Activated T-cell treated with anti-CD3 and anti-CD28 coated beads for 24 hours (primary cell): ENCODE data around the gene NPTX1.

ENCODE experiments used
- DNase-seq: peaks from one replicate; pipeline ENCODE4 v3.0.0-alpha.2; 2020; ENCODE audit warnings: low read depth

Gene NPTX1

GRCh38 chr17:80459234-80459633 lies 17.2 kb downstream of the NPTX1 start:
- DNase-seq: no peak

DNA sequence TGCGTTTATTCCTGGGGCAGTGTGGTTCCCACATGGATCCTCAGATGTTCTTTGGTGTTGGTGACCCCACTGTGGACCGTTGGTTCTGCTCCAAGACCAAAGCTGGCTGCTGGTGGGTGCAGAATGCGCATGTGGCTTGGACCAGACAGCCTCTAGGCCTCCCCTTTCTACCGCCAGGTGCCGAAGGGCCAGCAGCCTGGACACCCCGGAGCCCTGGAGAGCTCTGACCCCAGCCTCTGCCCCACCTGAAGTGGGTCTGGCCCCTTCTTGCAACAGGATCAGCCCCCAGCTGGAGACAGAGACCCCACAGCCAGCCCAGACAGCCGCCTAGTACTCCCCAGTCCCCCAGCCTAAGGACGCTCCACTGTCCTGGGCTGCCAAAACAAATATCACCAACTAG lies 18.4 kb downstream of the NPTX1 start:
- no peak for DNase-seq

DNA sequence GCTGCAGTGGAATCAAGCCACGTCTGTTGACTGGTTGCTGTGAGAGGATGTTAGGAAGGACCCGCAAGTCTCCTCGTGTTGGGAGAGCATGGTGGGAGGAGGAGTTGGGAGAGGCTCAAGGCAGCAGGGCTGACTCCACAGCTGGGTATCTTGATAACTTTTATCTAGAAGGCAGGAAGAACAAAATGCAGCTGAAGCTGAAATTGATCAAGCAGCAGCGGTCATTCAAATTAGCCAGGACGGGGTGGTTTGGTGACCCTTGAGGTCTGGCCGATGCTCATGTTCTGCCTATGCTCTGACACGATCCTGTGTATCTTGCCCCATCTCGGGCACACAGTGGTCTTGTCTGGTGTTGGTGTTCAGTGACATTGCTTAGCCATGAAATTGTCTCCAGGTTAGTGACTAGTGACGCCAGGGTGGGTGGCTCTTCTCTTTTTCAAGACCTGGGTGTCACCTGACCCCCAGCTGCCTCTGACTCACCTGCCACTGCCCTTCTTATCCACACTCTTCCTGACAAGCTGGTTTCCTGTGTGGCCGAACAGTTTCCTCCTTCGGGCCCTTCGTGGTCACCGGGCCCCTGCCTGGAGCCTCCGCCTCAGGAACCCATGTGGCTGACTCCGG lies 19.1 kb downstream of the NPTX1 start:
- no peak for DNase-seq

DNA sequence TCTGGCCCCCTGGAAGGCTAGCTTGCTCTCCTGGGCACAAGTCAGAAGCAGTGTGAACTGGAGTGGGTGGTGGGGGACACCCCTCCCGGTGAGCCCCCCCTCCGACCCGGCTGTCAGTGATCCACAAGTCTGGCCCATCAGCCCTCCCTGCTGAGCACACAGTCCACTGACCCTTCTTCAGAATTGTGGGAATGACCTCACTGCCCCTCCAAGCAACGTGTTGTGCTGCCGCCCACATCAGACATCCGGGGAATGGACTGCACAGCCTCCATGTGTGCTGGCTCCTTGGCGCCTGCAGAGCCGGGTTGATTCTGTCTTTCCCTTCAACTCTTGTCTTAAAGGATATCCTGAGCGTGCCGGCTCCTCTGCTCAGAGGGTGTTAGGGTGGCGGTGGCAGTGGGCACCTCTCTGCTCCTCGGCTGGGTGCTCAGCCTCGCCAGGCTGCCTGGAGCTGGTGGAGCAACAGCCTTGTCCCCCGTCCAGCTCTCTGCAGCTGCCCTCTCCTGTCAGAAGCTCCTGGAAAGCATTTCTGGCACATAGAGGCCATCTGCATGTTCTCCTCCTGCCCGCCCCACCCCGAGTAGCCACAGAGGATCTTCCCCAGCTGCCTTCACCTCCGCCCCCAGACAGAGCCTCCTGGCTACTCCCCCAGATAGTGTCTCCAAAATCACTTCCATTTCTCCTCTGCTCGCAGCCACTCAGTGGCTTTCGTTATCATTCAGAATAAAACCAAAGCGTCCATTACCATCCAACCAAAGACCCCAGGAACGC lies 19.8 kb downstream of the NPTX1 start:
- no peak for DNase-seq

DNA sequence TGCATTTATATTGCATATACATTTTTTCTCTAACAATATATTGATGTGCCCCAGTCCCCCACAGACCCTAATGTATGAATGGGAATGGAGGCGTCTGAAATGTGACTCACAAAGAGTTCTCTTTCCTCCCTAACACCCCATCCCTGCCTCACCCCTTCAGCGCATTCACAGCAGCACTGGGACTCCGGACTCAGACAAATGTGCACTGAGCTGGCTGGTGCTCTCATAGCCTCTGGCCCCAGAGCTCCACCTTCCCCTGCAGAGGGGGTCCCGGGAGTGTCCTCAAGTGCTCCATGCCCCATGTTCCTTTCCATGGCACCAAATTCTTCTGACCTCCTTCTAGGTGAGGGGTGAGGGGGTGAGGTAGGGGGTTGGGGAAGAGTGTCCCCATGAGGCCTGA lies 20.6 kb downstream of the NPTX1 start:
- DNase-seq: no peak

GRCh38 chr17:80455336-80455710 lies 21.1 kb downstream of the NPTX1 start:
- no peak for DNase-seq

- peak; percentile 94 for DNase-seq
Measured at GRCh38 chr17:80454557-80455335, 21.7 kb downstream of the NPTX1 start.

DNA sequence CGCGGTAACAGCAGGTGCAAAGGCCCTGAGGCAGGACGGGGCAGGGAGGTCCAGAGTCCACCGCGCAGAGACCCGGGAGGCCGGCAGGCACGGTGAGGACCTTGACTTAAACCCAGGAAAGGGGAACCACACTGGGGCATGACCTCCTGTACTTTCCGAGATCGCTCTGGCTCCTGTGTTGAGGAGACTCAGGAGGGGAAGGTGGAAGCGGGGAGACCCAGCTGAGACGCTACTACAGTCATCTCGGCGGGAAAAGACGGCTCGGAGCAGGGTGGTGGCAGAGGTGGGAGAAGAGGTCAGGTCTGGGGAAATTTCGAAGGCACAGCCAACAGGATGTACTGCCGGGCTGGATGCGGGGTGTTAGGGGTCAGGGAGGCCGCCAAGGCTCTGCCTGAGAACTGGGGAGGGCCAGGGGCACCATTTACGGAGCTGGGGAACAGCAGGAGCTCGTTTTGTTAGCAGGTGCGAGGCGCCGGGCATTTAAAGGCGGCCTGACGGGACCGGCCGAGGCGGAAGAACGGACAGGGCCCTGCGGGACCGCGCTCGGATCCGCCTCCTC lies 22.3 kb downstream of the NPTX1 start:
- no peak for DNase-seq

DNA sequence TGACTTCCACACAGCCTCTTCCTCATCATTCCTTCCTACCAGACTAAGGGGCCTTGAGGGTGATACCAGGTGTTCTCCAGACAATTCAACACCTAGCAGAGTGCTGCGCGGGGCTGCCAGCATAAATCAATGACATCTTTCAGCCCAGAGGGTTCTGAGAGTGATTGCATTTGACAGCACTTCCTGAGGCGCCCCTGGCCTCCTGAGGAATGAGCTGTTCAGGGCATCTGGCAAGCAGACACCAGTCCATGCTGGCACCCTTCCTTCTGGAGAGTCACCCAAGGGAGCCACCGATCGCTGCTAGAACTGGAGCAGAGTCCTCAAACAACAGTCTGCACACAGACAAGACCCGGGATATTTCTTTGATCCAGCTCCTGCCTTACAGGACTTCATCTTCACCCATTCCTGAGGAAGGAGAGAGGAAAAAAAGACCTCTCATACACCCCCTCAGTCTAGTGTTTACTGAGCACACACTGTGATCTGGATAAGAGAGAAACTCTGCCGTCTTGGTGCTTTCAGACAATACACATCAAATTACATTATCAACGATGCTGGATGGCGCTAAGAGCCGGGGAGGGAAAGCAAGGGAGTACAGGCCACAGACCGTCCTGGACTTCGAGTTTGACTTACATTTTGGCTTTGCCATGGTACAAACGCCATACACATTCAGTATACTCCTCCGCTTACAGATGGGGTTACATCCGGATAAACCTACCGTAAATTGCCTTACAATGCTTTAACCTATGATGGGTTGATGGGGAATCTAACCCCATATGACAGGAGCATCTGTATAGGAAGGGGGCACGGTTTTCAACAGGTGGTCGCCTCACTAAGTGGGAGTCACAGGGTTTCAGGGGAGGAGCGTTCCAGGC lies 23.0 kb downstream of the NPTX1 start:
- DNase-seq: no peak

DNA sequence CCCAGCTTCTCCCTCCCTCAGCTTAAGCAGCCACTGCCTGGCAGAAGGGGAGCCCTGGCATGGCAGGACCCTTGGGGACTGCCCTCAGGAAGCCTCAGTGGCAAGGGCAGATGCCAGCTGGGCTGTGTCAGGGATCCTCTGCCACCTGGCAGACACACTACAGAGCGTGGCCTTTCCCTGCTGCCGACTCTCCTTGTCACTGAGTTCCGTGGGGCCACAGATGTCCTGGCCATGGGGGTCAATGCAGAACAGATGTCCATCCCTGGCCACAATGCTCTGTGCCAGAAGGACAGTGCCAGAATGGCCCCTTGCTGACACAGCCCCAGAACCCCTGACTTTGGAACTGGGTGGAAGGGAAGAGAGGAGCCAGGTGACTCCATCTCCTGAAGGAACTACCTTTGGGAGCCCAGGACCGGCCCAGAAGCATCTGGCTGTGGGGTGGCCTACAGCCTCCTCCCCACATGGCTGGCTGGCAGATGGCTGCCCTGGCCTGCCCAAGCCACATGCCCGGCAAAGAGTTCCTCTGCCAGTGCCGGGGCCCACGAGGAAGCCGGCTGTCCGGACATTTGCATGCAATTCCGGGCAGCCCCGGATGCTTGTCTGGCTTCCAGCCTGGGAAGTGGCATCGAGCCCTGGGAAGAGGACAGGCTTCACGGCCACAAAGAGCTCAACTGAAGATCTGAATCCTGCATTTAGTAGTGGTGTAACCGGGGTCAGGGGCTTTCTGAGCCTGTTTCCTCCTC lies 24.1 kb downstream of the NPTX1 start:
- DNase-seq: no peak

GRCh38 chr17:80451104-80451775 lies 25.2 kb downstream of the NPTX1 start:
- DNase-seq: no peak

- no peak for DNase-seq
Measured at GRCh38 chr17:80449930-80450576, 26.4 kb downstream of the NPTX1 start.

DNA sequence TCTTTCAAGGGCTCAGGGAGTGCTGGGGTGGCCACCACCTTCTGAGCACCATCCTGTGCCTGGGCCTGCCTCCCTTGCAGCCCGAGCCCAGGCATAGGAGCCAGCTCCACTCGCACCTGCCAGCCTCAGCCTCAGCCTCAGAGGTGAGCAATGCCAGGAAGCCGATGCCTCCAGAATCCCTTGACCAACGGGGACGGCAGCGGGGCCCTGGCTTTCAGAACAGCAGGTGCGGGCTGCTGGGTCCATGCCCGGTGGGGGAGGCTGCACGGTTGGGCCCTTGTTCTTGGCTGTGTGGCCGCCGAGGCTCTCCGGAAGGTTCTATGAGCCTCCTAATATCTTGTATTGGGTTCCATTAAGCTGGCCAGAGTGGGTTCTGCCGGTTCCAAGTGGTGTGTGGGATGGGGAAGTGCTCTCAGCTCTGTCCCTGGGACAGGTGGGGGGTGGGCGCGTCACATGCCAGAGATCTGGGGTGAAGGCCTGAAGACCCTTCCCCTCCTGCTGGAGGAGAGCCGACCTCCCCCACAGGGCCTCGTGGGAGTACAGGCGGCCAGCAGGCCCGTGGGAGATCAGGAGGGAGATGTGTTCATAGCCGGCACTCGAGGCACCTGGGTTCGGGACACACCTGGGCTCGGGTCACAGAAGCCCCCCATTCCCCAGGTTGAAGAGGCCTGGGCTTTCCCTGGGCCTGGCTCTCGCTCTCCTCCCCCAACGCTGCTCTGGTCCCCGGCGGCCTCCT lies 27.0 kb downstream of the NPTX1 start:
- no peak for DNase-seq

DNA sequence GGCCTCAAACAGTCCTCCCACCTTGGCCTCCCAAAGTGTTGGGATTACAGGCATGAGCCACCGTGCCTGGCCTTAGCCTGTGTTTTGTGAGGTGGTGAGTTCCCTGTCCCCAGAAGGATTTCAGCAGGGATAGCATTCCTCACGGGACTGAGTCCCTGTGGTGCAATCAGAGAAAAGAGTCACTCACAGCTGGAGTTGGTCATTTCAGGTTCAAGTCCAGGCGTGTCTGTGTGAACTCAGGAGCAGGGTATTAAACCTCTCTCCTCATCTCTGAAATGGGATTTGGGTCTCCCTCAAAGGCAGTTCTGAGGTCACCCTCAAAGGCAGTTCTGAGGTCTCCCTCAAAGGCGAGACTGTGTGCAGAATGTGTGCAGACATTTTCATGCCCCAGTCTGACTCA lies 28.6 kb downstream of the NPTX1 start:
- DNase-seq: no peak

DNA sequence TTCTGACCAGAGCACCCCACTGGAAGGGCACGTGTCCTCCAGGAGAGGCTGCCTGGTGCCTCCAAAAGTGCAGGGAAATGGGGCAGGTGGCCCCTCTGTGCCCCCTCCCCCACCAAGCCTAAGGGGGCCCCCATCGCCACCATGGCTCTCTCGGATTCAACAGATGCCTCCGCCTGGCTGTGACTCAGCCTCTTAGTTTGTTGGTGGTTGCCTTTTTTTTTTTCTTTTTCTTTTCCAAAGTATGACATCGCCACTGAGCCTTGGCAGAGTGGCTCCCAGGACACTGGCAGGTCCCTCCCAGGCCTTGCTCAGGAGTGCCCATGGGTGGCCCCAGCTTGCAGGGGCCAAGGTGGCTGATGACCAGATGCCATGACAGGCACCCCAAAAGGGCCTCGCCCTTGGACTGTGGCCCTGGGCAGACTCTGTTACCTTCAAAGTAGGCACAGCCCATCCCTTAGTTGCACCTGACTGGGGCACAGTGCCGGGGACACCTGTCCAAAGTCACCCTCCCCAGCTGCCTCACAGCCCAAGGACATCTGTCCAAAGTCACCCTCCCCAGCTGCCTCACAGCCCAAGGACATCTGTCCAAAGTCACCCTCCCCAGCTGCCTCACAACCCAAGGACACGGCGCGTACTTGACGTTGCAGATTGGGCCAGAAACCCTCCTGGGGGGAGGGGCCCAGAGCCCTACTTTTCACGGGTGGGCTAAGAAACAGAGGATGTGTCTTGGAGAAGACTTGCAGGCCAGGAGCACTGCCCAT lies 29.6 kb downstream of the NPTX1 start:
- no peak for DNase-seq

- no peak for DNase-seq
Measured at GRCh38 chr17:80445726-80446110, 30.7 kb downstream of the NPTX1 start.

GRCh38 chr17:80445007-80445725 lies 31.2 kb downstream of the NPTX1 start:
- DNase-seq: no peak

DNA sequence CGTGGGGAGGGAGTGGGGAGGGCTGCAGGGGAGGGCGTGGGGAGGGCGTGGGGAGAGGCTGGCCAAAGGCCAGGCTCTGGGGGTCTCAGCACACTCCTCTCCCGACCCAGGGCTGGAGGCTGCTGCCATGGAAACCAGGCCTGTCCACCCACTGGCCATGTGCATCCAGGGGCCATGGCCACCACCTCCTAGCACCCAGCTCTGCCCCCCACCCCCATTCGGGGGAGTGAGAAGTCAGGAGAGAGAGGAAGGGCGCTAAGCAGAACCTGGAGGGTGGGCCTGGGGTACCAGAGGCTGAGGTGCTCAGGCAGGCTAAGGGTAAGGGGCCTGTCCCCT lies 31.8 kb downstream of the NPTX1 start:
- DNase-seq: no peak
